ENCODE results near the gene MUCL3.

- TF ChIP-seq POLR2A (IDR thresholded peaks at IDR 0.05) (no peak), CTCF (IDR thresholded peaks at IDR 0.05) (no peak), POLR2AphosphoS5 (IDR thresholded peaks at IDR 0.05) (no peak)
These were observed 38.4 kb downstream of the MUCL3 start for GRCh38 chr6:30979141-30979540.

Measured in prostate gland (tissue), 2 donors.